ENCODE results near the gene COX15.
"Not testable (repeated sequence)": the region's sequence is repeated elsewhere in the genome, so short reads cannot be mapped to it uniquely, and the experiment has no call there.

The COX15 gene

GRCh38 chr10:99740933-99741559 is 9.1 kb upstream of the COX15 start:
- no peak overlapping the region for H3K27ac ChIP-seq (ENCODE audit: low read depth, low read length, severe bottlenecking)

GRCh38 chr10:99740260-99740659 is 8.3 kb upstream of the COX15 start:
- Histone ChIP-seq H3K9me3 (ENCODE audit: control insufficient read depth, low read length) (peaks cover 15% of the 10 kb centered on the region), H3K27ac (ENCODE audit: low read depth, low read length, severe bottlenecking) (no peak overlapping the region), H3K36me3 (ENCODE audit: control insufficient read depth, insufficient read depth, low read length) (peaks cover 73% of the 10 kb centered on the region), H3K4me1 (ENCODE audit: control insufficient read depth, insufficient read depth, low read length, poor library complexity, severe bottlenecking) (no peaks in the 10 kb centered on the region), H3K4me3 (ENCODE audit: extremely low read depth, insufficient read depth, low read length, poor library complexity, severe bottlenecking) (no peak overlapping the region)
- WGBS, 2 experiments (ENCODE audit: insufficient coverage in 2 of 2): no CpG with 5 or more reads among the region's 2 CpGs

More at GRCh38 chr10:99740933-99741559, 9.1 kb upstream of the COX15 start:
- peaks cover 73% of the 10 kb centered on the region for H3K36me3 ChIP-seq (ENCODE audit: control insufficient read depth, insufficient read depth, low read length)
- 100% methylated on average over 2 of the region's 3 CpGs for WGBS, 2 experiments (ENCODE audit: insufficient coverage in 2 of 2)
- no peaks in the 10 kb centered on the region for H3K4me1 ChIP-seq (ENCODE audit: control insufficient read depth, insufficient read depth, low read length, poor library complexity, severe bottlenecking)
- H3K9me3 ChIP-seq (ENCODE audit: control insufficient read depth, low read length): peaks cover 15% of the 10 kb centered on the region
- no peak overlapping the region for H3K4me3 ChIP-seq (ENCODE audit: extremely low read depth, insufficient read depth, low read length, poor library complexity, severe bottlenecking)

- 100% methylated on average over 2 of the region's 10 CpGs for WGBS, 2 experiments (ENCODE audit: insufficient coverage in 2 of 2)
These were observed 2.2 kb upstream of the COX15 start for GRCh38 chr10:99734111-99734510.

GRCh38 chr10:99733366-99733765 is 1.4 kb upstream of the COX15 start:
- no peak overlapping the region for H3K4me3 ChIP-seq (ENCODE audit: extremely low read depth, insufficient read depth, low read length, poor library complexity, severe bottlenecking)

More at GRCh38 chr10:99734111-99734510, 2.2 kb upstream of the COX15 start:
- not testable (repeated sequence) for H3K27ac ChIP-seq (ENCODE audit: low read depth, low read length, severe bottlenecking); H3K9me3 ChIP-seq (ENCODE audit: control insufficient read depth, low read length); H3K4me1 ChIP-seq (ENCODE audit: control insufficient read depth, insufficient read depth, low read length, poor library complexity, severe bottlenecking); H3K4me3 ChIP-seq (ENCODE audit: extremely low read depth, insufficient read depth, low read length, poor library complexity, severe bottlenecking)
- H3K36me3 ChIP-seq (ENCODE audit: control insufficient read depth, insufficient read depth, low read length): peaks cover 30% of the 10 kb centered on the region

GRCh38 chr10:99731306-99732032 is 458 bp downstream of the COX15 start:
- WGBS, 2 experiments (ENCODE audit: insufficient coverage in 2 of 2): 2 to 4% methylated on average over 14 to 15 of the region's 16 CpGs
- no peaks in the 10 kb centered on the region for H3K4me1 ChIP-seq (ENCODE audit: control insufficient read depth, insufficient read depth, low read length, poor library complexity, severe bottlenecking)
- no peaks in the 10 kb centered on the region for H3K9me3 ChIP-seq (ENCODE audit: control insufficient read depth, low read length)
- H3K27ac ChIP-seq (ENCODE audit: low read depth, low read length, severe bottlenecking): peak overlapping the region; percentile 55
- H3K4me3 ChIP-seq (ENCODE audit: extremely low read depth, insufficient read depth, low read length, poor library complexity, severe bottlenecking): peak overlapping the region; percentile 83
- H3K36me3 ChIP-seq (ENCODE audit: control insufficient read depth, insufficient read depth, low read length): peaks cover 36% of the 10 kb centered on the region

More at GRCh38 chr10:99733366-99733765, 1.4 kb upstream of the COX15 start:
- 96 to 98% methylated on average over 8 of the region's 8 CpGs for WGBS, 2 experiments (ENCODE audit: insufficient coverage in 2 of 2)
- Histone ChIP-seq H3K9me3 (ENCODE audit: control insufficient read depth, low read length) (no peaks in the 10 kb centered on the region), H3K27ac (ENCODE audit: low read depth, low read length, severe bottlenecking) (no peak overlapping the region), H3K36me3 (ENCODE audit: control insufficient read depth, insufficient read depth, low read length) (peaks cover 32% of the 10 kb centered on the region), H3K4me1 (ENCODE audit: control insufficient read depth, insufficient read depth, low read length, poor library complexity, severe bottlenecking) (no peaks in the 10 kb centered on the region)

GRCh38 chr10:99730026-99730425 is 1.9 kb downstream of the COX15 start:
- H3K4me3 ChIP-seq (ENCODE audit: extremely low read depth, insufficient read depth, low read length, poor library complexity, severe bottlenecking): no peak overlapping the region
- peaks cover 40% of the 10 kb centered on the region for H3K36me3 ChIP-seq (ENCODE audit: control insufficient read depth, insufficient read depth, low read length)
- no peak overlapping the region for H3K27ac ChIP-seq (ENCODE audit: low read depth, low read length, severe bottlenecking)
- 100% methylated on average over 1 of the region's 1 CpG for WGBS, 2 experiments (ENCODE audit: insufficient coverage in 2 of 2)
- no peaks in the 10 kb centered on the region for H3K9me3 ChIP-seq (ENCODE audit: control insufficient read depth, low read length)
- no peaks in the 10 kb centered on the region for H3K4me1 ChIP-seq (ENCODE audit: control insufficient read depth, insufficient read depth, low read length, poor library complexity, severe bottlenecking)

GRCh38 chr10:99720387-99720786 is 11.5 kb downstream of the COX15 start:
- Histone ChIP-seq H3K4me3 (ENCODE audit: extremely low read depth, insufficient read depth, low read length, poor library complexity, severe bottlenecking) (no peak overlapping the region), H3K9me3 (ENCODE audit: control insufficient read depth, low read length) (no peaks in the 10 kb centered on the region), H3K27ac (ENCODE audit: low read depth, low read length, severe bottlenecking) (no peak overlapping the region), H3K36me3 (ENCODE audit: control insufficient read depth, insufficient read depth, low read length) (peaks cover 86% of the 10 kb centered on the region), H3K4me1 (ENCODE audit: control insufficient read depth, insufficient read depth, low read length, poor library complexity, severe bottlenecking) (no peaks in the 10 kb centered on the region)
- WGBS, 2 experiments (ENCODE audit: insufficient coverage in 2 of 2): 80 to 100% methylated on average over 1 of the region's 2 CpGs

GRCh38 chr10:99714446-99714845 is 17.5 kb downstream of the COX15 start:
- no peak overlapping the region for H3K4me3 ChIP-seq (ENCODE audit: extremely low read depth, insufficient read depth, low read length, poor library complexity, severe bottlenecking)
- 92 to 95% methylated on average over 4 to 5 of the region's 5 CpGs for WGBS, 2 experiments (ENCODE audit: insufficient coverage in 2 of 2)
- H3K9me3 ChIP-seq (ENCODE audit: control insufficient read depth, low read length): no peaks in the 10 kb centered on the region
- H3K36me3 ChIP-seq (ENCODE audit: control insufficient read depth, insufficient read depth, low read length): peaks cover 87% of the 10 kb centered on the region
- H3K27ac ChIP-seq (ENCODE audit: low read depth, low read length, severe bottlenecking): no peak overlapping the region
- no peaks in the 10 kb centered on the region for H3K4me1 ChIP-seq (ENCODE audit: control insufficient read depth, insufficient read depth, low read length, poor library complexity, severe bottlenecking)

- Histone ChIP-seq H3K4me3 (ENCODE audit: extremely low read depth, insufficient read depth, low read length, poor library complexity, severe bottlenecking) (no peak overlapping the region), H3K27ac (ENCODE audit: low read depth, low read length, severe bottlenecking) (no peak overlapping the region), H3K9me3 (ENCODE audit: control insufficient read depth, low read length) (no peaks in the 10 kb centered on the region), H3K36me3 (ENCODE audit: control insufficient read depth, insufficient read depth, low read length) (peaks cover 69% of the 10 kb centered on the region), H3K4me1 (ENCODE audit: control insufficient read depth, insufficient read depth, low read length, poor library complexity, severe bottlenecking) (no peaks in the 10 kb centered on the region)
These were observed 20.7 kb downstream of the COX15 start for GRCh38 chr10:99711129-99711719.

GRCh38 chr10:99709480-99710229 is 22.3 kb downstream of the COX15 start:
- Histone ChIP-seq H3K9me3 (ENCODE audit: control insufficient read depth, low read length) (no peaks in the 10 kb centered on the region), H3K36me3 (ENCODE audit: control insufficient read depth, insufficient read depth, low read length) (peaks cover 71% of the 10 kb centered on the region), H3K4me3 (ENCODE audit: extremely low read depth, insufficient read depth, low read length, poor library complexity, severe bottlenecking) (no peak overlapping the region), H3K27ac (ENCODE audit: low read depth, low read length, severe bottlenecking) (no peak overlapping the region), H3K4me1 (ENCODE audit: control insufficient read depth, insufficient read depth, low read length, poor library complexity, severe bottlenecking) (no peaks in the 10 kb centered on the region)
- WGBS, 2 experiments (ENCODE audit: insufficient coverage in 2 of 2): 63 to 65% methylated on average over 4 of the region's 4 CpGs
